ENCODE results near the gene NFX1. TPM values are rescaled to one million over a fixed set of nuclear protein-coding genes. Genes with fewer than 3 reads are reported as not detected.

Gene NFX1
- total RNA-seq = 17.5 and 18.2 TPM in 2 replicates

GRCh38 chr9:33290247-33291030 lies at the start of gene NFX1:
Gene NFX1, plus strand, starts transcription at chr9:33290516. Its CDS starts 57 bp downstream, at chr9:33290573.

GRCh38 chr9:33264473-33265177 lies 25.7 kb upstream of the NFX1 start, which contains the start of the genes BAG1 and CHMP5:
Gene BAG1, minus strand, starts transcription at chr9:33264708.
Gene CHMP5, plus strand, starts transcription at chr9:33265049. Its CDS starts 30 bp downstream, at chr9:33265079.

GRCh38 chr9:33402371-33402770 lies 112.1 kb downstream of the NFX1 start, which contains the start of gene AQP7:
Gene AQP7, minus strand, starts transcription at chr9:33402568. Its CDS starts 1,306 bp downstream, at chr9:33401262.

Other genes starting within 250 kb of the NFX1 start
- gene SMU1, start 213.8 kb upstream of the NFX1 start, total RNA-seq = 14.8 and 18.0 TPM in 2 replicates
- 82.0 and 117 TPM in 2 replicates for gene B4GALT1, start 123.2 kb upstream of the NFX1 start, total RNA-seq
- not detected in 2 replicates for gene SPINK4, start 50.3 kb upstream of the NFX1 start, total RNA-seq
- gene BAG1, start 25.8 kb upstream of the NFX1 start, total RNA-seq = 27.8 and 33.8 TPM in 2 replicates
- gene CHMP5, start 25.5 kb upstream of the NFX1 start, total RNA-seq = 64.1 and 68.0 TPM in 2 replicates
- gene AQP7, start 112.1 kb downstream of the NFX1 start, total RNA-seq = not detected in 2 replicates
- 23.4 and 30.4 TPM in 2 replicates for gene AQP3, start 157.1 kb downstream of the NFX1 start, total RNA-seq
- gene NOL6, start 183.4 kb downstream of the NFX1 start, total RNA-seq = 20.5 and 42.9 TPM in 2 replicates
- gene ANKRD18B, start 233.7 kb downstream of the NFX1 start, total RNA-seq = 1.8 and 1.9 TPM in 2 replicates

All from hair follicular keratinocyte (primary cell).